Common myeloid progenitor, CD34-positive (primary cell): ENCODE data around the gene ABHD16A.

Source experiments
- CTCF ChIA-PET: fragments of 350-600 bp; sonication (Branson Sonifier 250); formaldehyde crosslinking; loops from one replicate; lab custom pipeline; 2021; ENCODE audit warnings: antibody characterized with exemption; lab: Charles Lee
- POLR2A ChIA-PET: fragments of 350-600 bp; sonication (Branson Sonifier 250); formaldehyde crosslinking; loops from one replicate; lab custom pipeline; 2021; ENCODE audit warnings: antibody characterized with exemption; lab: Charles Lee
- DNase-seq, 3 donors: peaks; one replicate each; pipeline versions ENCODE4 v3.0.0 to v3.0.0-alpha.2; 2013
- H3K27ac ChIP-seq, 2 experiments: 1 replicate in 1 of 2; 2 replicates in 1 of 2; pipeline ENCODE4 v1.7.0; 2013; ENCODE audit warnings: inconsistent platforms in 2 of 2, low read length in 2 of 2, mild to moderate bottlenecking in 2 of 2, low read depth in 1 of 2, moderate library complexity in 1 of 2; ENCODE audit not compliant: severe bottlenecking in 2 of 2, insufficient read depth in 1 of 2, poor library complexity in 1 of 2
- H3K27me3 ChIP-seq, 5 experiments: replicated peaks in 2 of 5; 1 replicate in 3 of 5; 2 replicates in 2 of 5; pipeline versions ENCODE4 v1.6.1 to v1.7.0; 2013; ENCODE audit warnings: low read length in 4 of 5, mild to moderate bottlenecking in 2 of 5, moderate library complexity in 2 of 5, inconsistent platforms in 1 of 5; ENCODE audit not compliant: insufficient read depth in 5 of 5, control insufficient read depth in 4 of 5
- H3K36me3 ChIP-seq, 4 experiments: 1 replicate in 2 of 4; 2 replicates in 2 of 4; pipeline versions ENCODE4 v1.6.1 to v1.7.0; 2013; ENCODE audit warnings: low read length in 3 of 4, control low read depth in 1 of 4, mild to moderate bottlenecking in 1 of 4; ENCODE audit not compliant: control insufficient read depth in 4 of 4, insufficient read depth in 4 of 4
- H3K4me1 ChIP-seq, 4 experiments: 1 replicate in 3 of 4; 2 replicates in 1 of 4; pipeline versions ENCODE4 v1.6.1 to v1.7.1; 2013; ENCODE audit warnings: low read length in 3 of 4, mild to moderate bottlenecking in 3 of 4, control low read depth in 1 of 4, inconsistent platforms in 1 of 4, moderate library complexity in 1 of 4; ENCODE audit not compliant: control insufficient read depth in 4 of 4, insufficient read depth in 4 of 4; ENCODE audit errors: control extremely low read depth in 1 of 4
- H3K4me3 ChIP-seq, 7 experiments: 1 replicate in 4 of 7; 2 replicates in 3 of 7; pipeline versions ENCODE4 v1.5.1 to v1.7.0; 2013; ENCODE audit warnings: mild to moderate bottlenecking in 7 of 7, low read length in 6 of 7, moderate library complexity in 6 of 7, inconsistent platforms in 2 of 7, low read depth in 2 of 7, control low read depth in 1 of 7; ENCODE audit not compliant: insufficient read depth in 4 of 7, control insufficient read depth in 1 of 7; ENCODE audit errors: extremely low read depth in 1 of 7
- H3K9me3 ChIP-seq, 5 experiments: 1 replicate in 4 of 5; 2 replicates in 1 of 5; pipeline versions ENCODE4 v1.6.1 to v1.7.1; 2013; ENCODE audit warnings: low read length in 4 of 5, mild to moderate bottlenecking in 2 of 5, inconsistent platforms in 1 of 5, low read depth in 1 of 5, moderate library complexity in 1 of 5; ENCODE audit not compliant: control insufficient read depth in 4 of 5, insufficient read depth in 2 of 5; ENCODE audit errors: control extremely low read depth in 1 of 5
- WGBS: methylation state at CpG from one replicate; pipeline ENCODE4 v1.1.5; 2013; ENCODE audit not compliant: insufficient coverage; 5-methylcytosine and 5-hydroxymethylcytosine counted together

ABHD16A gene

GRCh38 chr6:31683591-31683990 is 19.5 kb downstream of the ABHD16A start:
- no peak for DNase-seq
- Histone ChIP-seq H3K27ac (no peak overlapping the region), H3K27me3 (no peaks in the 10 kb centered on the region), H3K4me3 (peak overlapping the region in 3 of 7 experiments; percentile 42 to 63 (median 46)), H3K4me1 (peaks cover 0 to 38% (median 32%) of the 10 kb centered on the region in 4 experiments), H3K36me3 (peaks cover 0 to 38% (median 38%) of the 10 kb centered on the region in 4 experiments), H3K9me3 (no peaks in the 10 kb centered on the region)
- CTCF ChIA-PET = interaction anchor here (1.3 to 7.8 kb wide), 3 partner anchors 17 to 43 kb away, joined by 3 to 51 read pairs (median 6); partner anchors contain the start of gene ABHD16A
- POLR2A ChIA-PET = no interaction called here
- WGBS = 98% methylated on average over 12 of the region's 13 CpGs

GRCh38 chr6:31681135-31681671 is 21.9 kb downstream of the ABHD16A start:
- peak overlapping the region in 1 of 2 experiments; percentile 1 for H3K27ac ChIP-seq
- H3K4me3 ChIP-seq = peak overlapping the region; percentile 60 to 89 (median 79)
- no peaks in the 10 kb centered on the region for H3K27me3 ChIP-seq
- 0% methylated on average over 38 of the region's 40 CpGs for WGBS
- CTCF ChIA-PET = interaction anchor here (0.6 to 3.3 kb wide), 15 partner anchors 10 to 242 kb away, joined by 3 to 17 read pairs (median 4); partner anchors contain the start of genes ABHD16A, C6orf47 and LY6G5B
- POLR2A ChIA-PET = interaction anchor here (0.6 to 0.9 kb wide), 2 partner anchors 10 to 115 kb away, joined by 3 read pairs; partner anchors contain the start of gene VARS1
- no peaks in the 10 kb centered on the region for H3K9me3 ChIP-seq
- peaks cover 0 to 17% (median 14%) of the 10 kb centered on the region in 4 experiments for H3K36me3 ChIP-seq
- peak in 2 of 3 donors; percentile 66 to 68 for DNase-seq
- peaks cover 0 to 38% (median 35%) of the 10 kb centered on the region in 4 experiments for H3K4me1 ChIP-seq

GRCh38 chr6:31680226-31681134 is 22.6 kb downstream of the ABHD16A start, which contains the start of gene LY6G5C:
Gene LY6G5C (minus strand): TSS chr6:31681067. CDS start chr6:31680373, 694 bp downstream.
- ChIA-PET POLR2A (interaction anchor here (0.6 to 0.9 kb wide), 3 partner anchors 10 to 115 kb away, joined by 3 read pairs; partner anchors contain the start of gene VARS1), CTCF (interaction anchor here (0.6 to 3.3 kb wide), 20 partner anchors 9 to 243 kb away, joined by 3 to 17 read pairs (median 4); partner anchors contain the start of genes ABHD16A, C6orf47 and LY6G5B)
- Histone ChIP-seq H3K27ac (peak within 1 kb of the TSS in 1 of 2 experiments; percentile 1), H3K4me3 (peak within 1 kb of the TSS; percentile 60 to 89 (median 79)), H3K9me3 (no peaks in the 10 kb centered on the region), H3K27me3 (no peaks in the 10 kb centered on the region), H3K4me1 (peaks cover 0 to 38% (median 35%) of the 10 kb centered on the region in 4 experiments), H3K36me3 (peaks cover 0 to 10% (median 7%) of the 10 kb centered on the region in 4 experiments)
- WGBS = 17% methylated on average over 16 of the region's 17 CpGs
- peak; percentile 65 to 67 (median 67) for DNase-seq

DNA sequence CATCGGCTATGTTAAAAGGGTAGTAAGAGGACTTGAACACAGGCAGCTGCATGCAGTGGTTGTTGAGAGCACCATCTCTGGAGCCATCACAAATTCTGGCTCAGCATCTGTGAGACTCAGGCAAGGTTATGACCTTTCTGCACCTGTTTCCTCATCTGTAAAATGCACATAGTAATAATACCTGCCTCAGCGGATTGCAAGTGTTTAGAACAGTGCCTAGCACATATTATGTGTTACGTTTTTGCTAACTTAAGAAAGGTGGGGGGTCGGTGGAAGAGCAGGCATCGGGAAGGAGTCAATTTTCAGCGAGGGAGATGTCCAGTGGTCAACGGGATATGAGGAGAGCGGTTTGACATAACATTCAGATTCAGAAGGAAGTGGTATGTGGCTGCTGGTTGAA is 25.2 kb downstream of the ABHD16A start:
- no peaks in the 10 kb centered on the region for H3K9me3 ChIP-seq
- DNase-seq = no peak
- no peak overlapping the region for H3K27ac ChIP-seq
- H3K27me3 ChIP-seq = no peaks in the 10 kb centered on the region
- WGBS = 86% methylated on average over 8 of the region's 8 CpGs
- no peak overlapping the region for H3K4me3 ChIP-seq
- peaks cover 0 to 37% (median 30%) of the 10 kb centered on the region in 4 experiments for H3K4me1 ChIP-seq
- ChIA-PET CTCF (interaction anchor here (0.7 to 1.5 kb wide), 4 partner anchors 11 to 149 kb away, joined by 3 read pairs; partner anchors contain the start of gene HSPA1B), POLR2A (no interaction called here)
- peaks cover 0 to 8% (median 5%) of the 10 kb centered on the region in 4 experiments for H3K36me3 ChIP-seq

DNA sequence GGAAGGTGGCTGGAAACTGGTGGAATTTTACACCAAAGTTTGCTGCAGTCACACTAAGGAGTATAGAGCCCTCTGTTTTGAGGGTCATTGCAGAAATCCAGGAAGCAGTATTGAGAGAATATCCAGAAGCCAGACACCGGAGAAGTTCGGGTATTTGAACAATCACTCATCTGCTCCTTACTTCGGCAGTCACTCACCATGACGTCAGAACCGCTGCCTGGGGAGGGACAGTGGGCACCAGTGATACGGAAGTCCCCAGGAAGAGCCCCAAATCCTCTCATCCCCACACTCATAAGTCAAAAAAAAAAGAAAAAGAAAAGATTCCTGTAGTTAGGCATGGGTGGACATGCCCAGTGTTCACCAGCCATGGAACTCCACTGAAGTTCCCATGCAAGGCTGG is 26.2 kb downstream of the ABHD16A start:
- no peak overlapping the region for H3K4me3 ChIP-seq
- H3K36me3 ChIP-seq = peaks cover 0 to 16% (median 13%) of the 10 kb centered on the region in 4 experiments
- WGBS = 96% methylated on average over 3 of the region's 6 CpGs
- no peak for DNase-seq
- POLR2A ChIA-PET = no interaction called here
- no peaks in the 10 kb centered on the region for H3K27me3 ChIP-seq
- H3K9me3 ChIP-seq = no peaks in the 10 kb centered on the region
- CTCF ChIA-PET = no interaction called here
- no peak overlapping the region for H3K27ac ChIP-seq
- peaks cover 0 to 37% (median 26%) of the 10 kb centered on the region in 4 experiments for H3K4me1 ChIP-seq

- no peak overlapping the region for H3K4me3 ChIP-seq
- H3K9me3 ChIP-seq = no peaks in the 10 kb centered on the region
- WGBS = 90% methylated on average over 4 of the region's 4 CpGs
- H3K4me1 ChIP-seq = peaks cover 0 to 33% (median 22%) of the 10 kb centered on the region in 4 experiments
- no peak overlapping the region for H3K27ac ChIP-seq
- DNase-seq = no peak
- ChIA-PET POLR2A (interaction anchor here (0.6 kb wide), 1 partner anchor 126 kb away, joined by 9 read pairs; no protein-coding TSS in a partner anchor), CTCF (interaction anchor here (1.4 kb wide), 1 partner anchor 76 kb away, joined by 3 read pairs; no protein-coding TSS in a partner anchor)
- no peaks in the 10 kb centered on the region for H3K27me3 ChIP-seq
- peaks cover 3 to 21% (median 18%) of the 10 kb centered on the region in 4 experiments for H3K36me3 ChIP-seq
These were observed 26.7 kb downstream of the ABHD16A start for GRCh38 chr6:31676322-31676903.
